Right cardiac atrium (tissue), 5 donors: ENCODE data around the gene GABPB2. TPM values are rescaled to one million over a fixed set of nuclear protein-coding genes. Genes with fewer than 3 reads are reported as not detected.

ENCODE experiments used
- ATAC-seq, 2 donors: fragments of 200-7000 bp; cut with Tn5 transposase; one replicate each; pipeline versions ENCODE4 v1.8.0 to v1.9.1; 2020; ENCODE audit warnings: moderate library complexity in 2 of 2, mild to moderate bottlenecking in 1 of 2
- DNase-seq, 3 donors: peaks; one replicate each; pipeline ENCODE4 v3.0.0-alpha.2; 2020
- H3K27ac ChIP-seq: one replicate; pipeline ENCODE4 v1.5.1; 2013; ENCODE audit warnings: mild to moderate bottlenecking, low read length, control low read depth, moderate library complexity
- H3K27me3 ChIP-seq: one replicate; pipeline ENCODE4 v1.6.1; 2013; ENCODE audit not compliant: control insufficient read depth, insufficient read depth
- H3K4me1 ChIP-seq: one replicate; pipeline ENCODE4 v1.6.1; 2013; ENCODE audit warnings: low read length; ENCODE audit not compliant: control insufficient read depth, insufficient read depth
- H3K4me3 ChIP-seq: one replicate; pipeline ENCODE4 v1.5.1; 2013; ENCODE audit warnings: low read length, control low read depth
- H3K9me3 ChIP-seq: one replicate; pipeline ENCODE4 v1.6.1; 2013; ENCODE audit warnings: low read length; ENCODE audit not compliant: control insufficient read depth
- WGBS: extraction: QIAGEN DNeasy Blood & Tissue Kit; methylation state at CpG from one replicate; pipeline ENCODE4 v1.1.7; 2013; 5-methylcytosine and 5-hydroxymethylcytosine counted together
- intact Hi-C, 4 donors: fragments of 100-400 bp; cut with DNase I; formaldehyde crosslinking; loops; one replicate each; pipeline versions ENCODE4 v1.11.0 to v1.14.0; 2022 to 2023
- polyA plus RNA-seq: library from polyadenylated mRNA; stranded (reverse); fragments of 200-250 nt; gene quantifications from one replicate; pipeline ENCODE4 v1.2.3, GENCODE V29; 2013
- total RNA-seq, 4 donors: library from RNA; stranded (reverse); fragmentation: NEBNext Ultra II Directional; extraction: Animal tissue kit (Norgen Biotek cat#: 25700); gene quantifications; one replicate each; pipeline ENCODE4 v1.2.1, GENCODE V29; 2021
- donor health status: healthy with polysubstance abuse.
- donor health status: DM: no; HTN: yes; CAD: no.
- donor health status: DM: no; HTN: no; CAD: no.
- donor health status: DM: no; HTN: yes; CAD: no; lungs with severe emphysema.
- donor health status: DM: yes; HTN: yes; CAD: no.

The GABPB2 gene
- total and polyA plus RNA-seq, 5 donors = 9.8 to 20.3 (median 18.1) TPM

DNA sequence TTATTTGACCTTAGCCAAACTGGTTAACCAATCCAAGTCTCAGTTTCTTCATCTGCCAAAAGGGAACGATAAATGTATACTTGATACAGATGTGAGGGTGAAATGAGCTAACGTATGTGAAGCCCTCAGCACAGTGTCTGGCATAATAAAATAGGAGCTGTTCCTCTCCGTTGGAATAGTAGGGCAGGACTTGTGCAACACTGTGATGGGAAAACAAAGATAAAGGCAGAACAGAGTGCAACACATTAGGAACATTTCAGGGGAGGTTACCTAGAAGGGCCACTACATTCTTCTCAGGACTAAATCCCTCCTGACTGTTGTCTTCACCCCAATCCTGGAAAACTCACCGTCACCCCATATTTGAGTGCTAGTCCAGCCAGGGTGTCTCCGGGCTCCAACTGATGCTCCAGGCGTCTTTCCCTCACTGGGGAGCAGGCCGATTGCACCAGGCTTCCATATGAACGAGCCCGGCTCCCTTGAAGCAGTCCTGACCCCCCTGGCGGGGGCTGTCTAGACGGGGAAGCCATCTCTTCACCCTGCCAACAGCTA is 94.2 kb downstream of the GABPB2 start:
- no peaks in the 10 kb centered on the region for H3K9me3 ChIP-seq
- 24% methylated on average over 11 of the region's 11 CpGs for WGBS
- peak overlapping the region; percentile 98 for H3K27ac ChIP-seq
- H3K4me1 ChIP-seq = peaks cover 7% of the 10 kb centered on the region
- DNase-seq (no peak), ATAC-seq (peak; percentile 20 to 30)
- H3K4me3 ChIP-seq = peak overlapping the region; percentile 98
- no peaks in the 10 kb centered on the region for H3K27me3 ChIP-seq
- intact Hi-C loops = no loop called here

DNA sequence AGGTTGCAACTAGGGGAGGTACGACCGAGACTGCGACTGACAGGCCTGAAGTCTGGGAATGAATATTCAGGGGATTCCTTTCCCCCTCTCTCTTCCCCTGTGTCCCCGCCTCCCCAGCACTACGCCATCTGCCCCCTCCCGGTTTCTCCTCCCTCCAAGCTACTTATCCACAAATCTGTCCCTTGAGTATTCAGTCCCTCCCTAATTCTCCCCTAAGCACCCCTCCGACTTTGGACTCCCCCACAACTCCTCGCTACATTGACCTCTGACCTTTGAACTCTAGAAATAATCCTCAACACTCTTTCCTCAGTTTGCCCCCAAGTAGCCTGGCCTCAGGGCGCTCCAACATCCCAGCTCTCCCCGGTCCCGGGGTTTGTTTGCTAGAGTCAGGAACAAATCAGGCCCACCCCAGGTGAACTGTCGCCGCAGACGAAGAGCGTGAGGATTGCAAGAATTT is 94.7 kb downstream of the GABPB2 start:
- Histone ChIP-seq H3K27me3 (no peaks in the 10 kb centered on the region), H3K9me3 (no peaks in the 10 kb centered on the region), H3K4me3 (peak overlapping the region; percentile 98), H3K27ac (peak overlapping the region; percentile 98), H3K4me1 (peaks cover 7% of the 10 kb centered on the region)
- ATAC-seq (peak; percentile 72 to 78), DNase-seq (peak; percentile 65 to 83 (median 79))
- 5% methylated on average over 15 of the region's 15 CpGs for WGBS
- intact Hi-C loops = no loop called here

DNA sequence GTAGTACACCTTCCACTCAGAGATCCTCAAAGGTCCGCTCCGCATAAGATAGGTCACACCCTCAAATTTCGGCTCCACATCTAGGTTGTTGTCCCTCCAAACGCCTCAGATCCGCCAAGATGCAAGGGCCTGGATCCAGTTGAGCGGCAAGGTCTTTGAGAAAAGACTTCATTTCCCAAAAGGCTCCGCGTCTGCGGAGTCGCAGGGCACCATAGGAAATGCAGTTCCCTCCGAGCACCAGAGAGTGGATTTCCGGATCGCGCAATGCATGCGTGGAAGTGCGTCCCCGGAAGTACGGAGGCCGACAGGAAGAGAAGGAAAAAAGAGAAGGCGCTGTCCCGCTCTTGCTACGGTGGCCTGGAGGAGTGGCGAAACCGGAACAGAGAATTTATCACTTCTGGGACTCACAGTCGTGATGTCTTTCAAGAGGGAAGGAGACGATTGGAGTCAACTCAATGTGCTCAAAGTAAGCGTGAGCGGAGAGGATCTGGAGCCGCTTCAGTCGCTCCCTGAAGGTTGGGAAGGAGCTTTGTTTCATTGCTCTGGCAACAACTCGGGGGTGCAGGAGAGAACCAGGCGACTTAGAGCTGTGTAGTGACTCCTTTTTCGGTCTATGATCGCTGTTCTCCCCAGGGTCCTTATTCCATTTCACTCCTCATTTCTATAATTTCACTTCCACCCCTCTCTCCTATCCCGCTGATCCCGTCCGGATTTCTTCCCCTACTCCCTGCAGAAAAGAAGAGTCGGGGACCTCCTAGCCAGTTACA is 95.4 kb downstream of the GABPB2 start, which contains the start of the genes LYSMD1 and SCNM1:
TSS of gene LYSMD1 (minus strand) at position 165 of the 767 bp plus-strand sequence. CDS start 644 bp downstream, outside the sequence.
TSS of gene SCNM1 (plus strand) at position 407 of the 767 bp plus-strand sequence. CDS start at position 416, 9 bp downstream.
- H3K4me3 ChIP-seq = peak within 1 kb of the TSS; percentile 98
- peak; percentile 97 to 98 (median 98) for DNase-seq
- under 1% methylated on average over 38 of the region's 38 CpGs for WGBS
- H3K27me3 ChIP-seq = no peaks in the 10 kb centered on the region
- H3K9me3 ChIP-seq = no peaks in the 10 kb centered on the region
- H3K27ac ChIP-seq = peak within 1 kb of the TSS; percentile 98
- intact Hi-C loops = no loop called here
- peak; percentile 95 for ATAC-seq
- H3K4me1 ChIP-seq = peaks cover 7% of the 10 kb centered on the region

DNA sequence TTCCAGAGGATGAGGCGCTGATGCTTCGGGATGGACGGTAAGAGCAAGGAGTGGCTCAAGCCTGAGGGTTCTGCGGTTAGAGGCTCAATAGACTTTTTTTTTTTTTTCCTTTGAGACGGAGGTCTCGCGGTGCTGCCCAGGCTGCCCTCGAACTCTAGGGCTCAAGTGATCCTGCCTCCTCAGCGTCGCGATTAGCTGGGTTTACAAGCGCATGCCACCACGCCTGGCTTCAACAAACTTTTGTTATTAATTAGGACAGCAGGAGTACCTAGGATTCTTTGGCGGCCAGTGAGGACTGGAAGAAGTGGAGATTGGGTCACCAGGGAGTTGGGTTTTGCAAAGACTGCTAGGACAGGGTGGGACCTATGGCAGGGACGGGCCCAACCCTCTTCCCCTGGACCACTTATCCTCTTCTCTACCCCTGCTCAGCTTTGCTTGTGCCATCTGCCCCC is 96.0 kb downstream of the GABPB2 start:
- Histone ChIP-seq H3K9me3 (no peaks in the 10 kb centered on the region), H3K4me1 (peaks cover 7% of the 10 kb centered on the region), H3K4me3 (peak overlapping the region; percentile 98), H3K27ac (no peak overlapping the region), H3K27me3 (no peaks in the 10 kb centered on the region)
- peak in 1 of 3 donors; percentile 50 for DNase-seq
- WGBS = 4% methylated on average over 15 of the region's 15 CpGs
- no peak for ATAC-seq
- intact Hi-C loops = no loop called here

DNA sequence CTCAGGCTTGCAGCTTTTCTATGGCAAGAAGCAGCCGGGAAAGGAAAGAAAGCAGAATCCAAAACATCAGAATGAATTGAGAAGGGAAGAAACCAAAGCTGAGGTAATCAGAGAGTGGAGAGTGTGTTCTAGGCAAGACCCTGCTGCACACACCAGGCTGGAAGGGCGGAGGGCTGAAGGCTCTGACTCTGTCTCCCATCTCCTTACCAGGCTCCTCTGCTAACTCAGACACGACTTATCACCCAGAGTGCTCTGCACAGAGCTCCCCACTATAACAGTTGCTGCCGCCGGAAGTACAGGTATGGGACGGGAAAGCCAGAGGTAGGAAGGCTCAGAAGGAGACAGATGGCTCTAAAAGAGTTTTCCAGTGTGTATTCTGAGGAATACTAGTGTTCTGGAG is 96.6 kb downstream of the GABPB2 start:
- H3K27me3 ChIP-seq = no peaks in the 10 kb centered on the region
- DNase-seq (no peak), ATAC-seq (no peak)
- no peaks in the 10 kb centered on the region for H3K9me3 ChIP-seq
- H3K4me1 ChIP-seq = peaks cover 7% of the 10 kb centered on the region
- H3K27ac ChIP-seq = no peak overlapping the region
- no peak overlapping the region for H3K4me3 ChIP-seq
- intact Hi-C loops = no loop called here
- WGBS = 89% methylated on average over 6 of the region's 6 CpGs

DNA sequence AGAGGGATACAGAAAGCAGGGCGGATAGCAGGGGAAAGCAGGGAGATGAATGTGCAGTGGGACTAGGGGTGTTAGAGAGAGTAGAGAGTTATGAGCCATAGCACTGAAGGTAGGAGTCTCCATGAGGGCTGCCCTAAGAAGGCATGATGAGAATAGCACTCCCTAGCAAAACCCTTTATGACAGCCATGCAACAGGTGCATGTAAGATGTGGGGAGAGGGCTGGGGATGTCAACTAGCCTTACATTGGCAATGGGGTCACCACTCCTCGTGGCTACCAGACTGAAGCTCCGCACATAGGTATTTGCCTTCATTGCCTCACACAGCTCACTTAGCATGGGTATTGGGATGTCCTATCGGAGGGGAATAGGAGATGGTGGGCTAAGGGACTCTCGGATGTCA is 100.6 kb downstream of the GABPB2 start:
- no peak overlapping the region for H3K4me3 ChIP-seq
- 93% methylated on average over 5 of the region's 5 CpGs for WGBS
- ATAC-seq (no peak), DNase-seq (no peak)
- intact Hi-C loops = no loop called here
- no peaks in the 10 kb centered on the region for H3K9me3 ChIP-seq
- H3K27ac ChIP-seq = no peak overlapping the region
- no peaks in the 10 kb centered on the region for H3K27me3 ChIP-seq
- H3K4me1 ChIP-seq = peaks cover 7% of the 10 kb centered on the region

Other genes starting within 250 kb of the GABPB2 start
- gene ARNT, start 194.2 kb upstream of the GABPB2 start, total RNA-seq = 10 to 100 TPM; 35.6 to 38.9 (median 37.6) TPM
- 15.0 TPM for gene ARNT, start 194.2 kb upstream of the GABPB2 start, polyA plus RNA-seq
- not detected for gene CTXND2, start 183.6 kb upstream of the GABPB2 start, total RNA-seq
- not detected for gene CTXND2, start 183.6 kb upstream of the GABPB2 start, polyA plus RNA-seq
- gene SETDB1, start 144.4 kb upstream of the GABPB2 start, total RNA-seq = 10 to 100 TPM; 17.4 to 23.8 (median 20.3) TPM
- 12.5 TPM for gene SETDB1, start 144.4 kb upstream of the GABPB2 start, polyA plus RNA-seq
- 100 to 1,000 TPM in 1 of 4 donors, 10 to 100 TPM in 3; 89.3 to 110 (median 93.5) TPM for gene CERS2, start 95.9 kb upstream of the GABPB2 start, total RNA-seq
- gene CERS2, start 95.9 kb upstream of the GABPB2 start, polyA plus RNA-seq = 77.3 TPM
- under 1 TPM in 1 of 4 donors, not detected in 3; 0.21 TPM for gene ANXA9, start 88.5 kb upstream of the GABPB2 start, total RNA-seq
- gene ANXA9, start 88.5 kb upstream of the GABPB2 start, polyA plus RNA-seq = 0.23 TPM
- 10 to 100 TPM; 46.7 to 86.4 (median 52.1) TPM for gene MINDY1, start 63.9 kb upstream of the GABPB2 start, total RNA-seq
- 34.9 TPM for gene MINDY1, start 63.9 kb upstream of the GABPB2 start, polyA plus RNA-seq
- gene PRUNE1, start 62.3 kb upstream of the GABPB2 start, total RNA-seq = 10 to 100 TPM; 45.8 to 66.0 (median 49.8) TPM
- gene PRUNE1, start 62.3 kb upstream of the GABPB2 start, polyA plus RNA-seq = 39.3 TPM
- gene BNIPL, start 34.2 kb upstream of the GABPB2 start, total RNA-seq = under 1 TPM; 0.23 to 0.71 (median 0.50) TPM
- gene BNIPL, start 34.2 kb upstream of the GABPB2 start, polyA plus RNA-seq = 0.41 TPM
- 10 to 100 TPM in 1 of 4 donors, 1 to 10 TPM in 3; 5.8 to 12.4 (median 7.4) TPM for gene C1orf56, start 23.0 kb upstream of the GABPB2 start, total RNA-seq
- 9.5 TPM for gene C1orf56, start 23.0 kb upstream of the GABPB2 start, polyA plus RNA-seq
- 10 to 100 TPM; 34.7 to 53.6 (median 36.6) TPM for gene CDC42SE1, start 11.1 kb upstream of the GABPB2 start, total RNA-seq
- 27.9 TPM for gene CDC42SE1, start 11.1 kb upstream of the GABPB2 start, polyA plus RNA-seq
- gene MLLT11, start 10.4 kb upstream of the GABPB2 start, total RNA-seq = 1 to 10 TPM; 1.7 to 9.7 (median 8.7) TPM
- 10.1 TPM for gene MLLT11, start 10.4 kb upstream of the GABPB2 start, polyA plus RNA-seq
- 10 to 100 TPM; 23.7 to 70.5 (median 53.3) TPM for gene SEMA6C, start 75.9 kb downstream of the GABPB2 start, total RNA-seq
- 58.3 TPM for gene SEMA6C, start 75.9 kb downstream of the GABPB2 start, polyA plus RNA-seq
- 1 to 10 TPM; 1.8 to 3.7 (median 2.3) TPM for gene TNFAIP8L2, start 85.9 kb downstream of the GABPB2 start, total RNA-seq
- 2.1 TPM for gene TNFAIP8L2, start 85.9 kb downstream of the GABPB2 start, polyA plus RNA-seq
- gene LYSMD1, start 95.1 kb downstream of the GABPB2 start, total RNA-seq = 10 to 100 TPM in 3 of 4 donors, 1 to 10 TPM in 1; 8.5 to 16.5 (median 15.6) TPM
- 9.9 TPM for gene LYSMD1, start 95.1 kb downstream of the GABPB2 start, polyA plus RNA-seq
- gene SCNM1, start 95.4 kb downstream of the GABPB2 start, total RNA-seq = 10 to 100 TPM; 18.3 to 25.6 (median 21.5) TPM
- 23.7 TPM for gene SCNM1, start 95.4 kb downstream of the GABPB2 start, polyA plus RNA-seq
- gene TMOD4, start 105.2 kb downstream of the GABPB2 start, total RNA-seq = not detected
- gene TMOD4, start 105.2 kb downstream of the GABPB2 start, polyA plus RNA-seq = 0.20 TPM
- gene VPS72, start 119.4 kb downstream of the GABPB2 start, total RNA-seq = 10 to 100 TPM; 40.0 to 52.3 (median 41.7) TPM
- 37.3 TPM for gene VPS72, start 119.4 kb downstream of the GABPB2 start, polyA plus RNA-seq
- 10 to 100 TPM; 33.7 to 50.7 (median 38.2) TPM for gene PIP5K1A, start 127.8 kb downstream of the GABPB2 start, total RNA-seq
- gene PIP5K1A, start 127.8 kb downstream of the GABPB2 start, polyA plus RNA-seq = 20.4 TPM
- 100 to 1,000 TPM; 134 to 163 (median 144) TPM for gene PSMD4, start 184.0 kb downstream of the GABPB2 start, total RNA-seq
- 152 TPM for gene PSMD4, start 184.0 kb downstream of the GABPB2 start, polyA plus RNA-seq
- 10 to 100 TPM; 12.4 to 15.0 (median 13.2) TPM for gene ZNF687, start 211.5 kb downstream of the GABPB2 start, total RNA-seq
- 8.6 TPM for gene ZNF687, start 211.5 kb downstream of the GABPB2 start, polyA plus RNA-seq